ENCODE results near the gene MEP1B. TPM values are rescaled to one million over a fixed set of nuclear protein-coding genes. Genes with fewer than 3 reads are reported as not detected.
"Not testable (repeated sequence)": the region's sequence is repeated elsewhere in the genome, so short reads cannot be mapped to it uniquely, and the experiment has no call there.

Gene MEP1B
- total RNA-seq, 1 donor from 2014 or later = not detected

DNA sequence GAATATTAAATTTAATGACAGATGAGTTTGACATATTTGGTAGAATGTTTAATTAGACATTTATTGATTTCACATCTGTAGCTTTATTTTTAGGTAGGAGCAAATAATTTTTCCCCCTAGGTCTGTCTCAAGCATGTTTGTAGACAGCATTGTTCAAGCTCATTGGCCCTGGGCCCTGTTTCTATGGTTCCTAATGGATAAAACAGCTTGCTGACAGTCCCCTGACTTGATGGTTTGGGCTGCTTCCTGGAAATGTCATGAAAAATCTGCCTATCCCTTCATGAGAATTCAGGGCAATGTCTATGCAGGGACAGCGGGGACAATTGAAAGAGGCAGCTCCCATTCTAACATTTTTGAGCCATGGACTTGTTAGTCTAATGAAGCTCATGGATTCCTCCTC, 14.6 kb upstream of the MEP1B start:
- TF ChIP-seq, protein P1, sequence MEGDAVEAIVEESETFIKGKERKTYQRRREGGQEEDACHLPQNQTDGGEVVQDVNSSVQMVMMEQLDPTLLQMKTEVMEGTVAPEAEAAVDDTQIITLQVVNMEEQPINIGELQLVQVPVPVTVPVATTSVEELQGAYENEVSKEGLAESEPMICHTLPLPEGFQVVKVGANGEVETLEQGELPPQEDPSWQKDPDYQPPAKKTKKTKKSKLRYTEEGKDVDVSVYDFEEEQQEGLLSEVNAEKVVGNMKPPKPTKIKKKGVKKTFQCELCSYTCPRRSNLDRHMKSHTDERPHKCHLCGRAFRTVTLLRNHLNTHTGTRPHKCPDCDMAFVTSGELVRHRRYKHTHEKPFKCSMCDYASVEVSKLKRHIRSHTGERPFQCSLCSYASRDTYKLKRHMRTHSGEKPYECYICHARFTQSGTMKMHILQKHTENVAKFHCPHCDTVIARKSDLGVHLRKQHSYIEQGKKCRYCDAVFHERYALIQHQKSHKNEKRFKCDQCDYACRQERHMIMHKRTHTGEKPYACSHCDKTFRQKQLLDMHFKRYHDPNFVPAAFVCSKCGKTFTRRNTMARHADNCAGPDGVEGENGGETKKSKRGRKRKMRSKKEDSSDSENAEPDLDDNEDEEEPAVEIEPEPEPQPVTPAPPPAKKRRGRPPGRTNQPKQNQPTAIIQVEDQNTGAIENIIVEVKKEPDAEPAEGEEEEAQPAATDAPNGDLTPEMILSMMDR (IDR thresholded peaks at IDR 0.05) = no peak
- no peaks in the 10 kb centered on the region for H3K9me3 ChIP-seq
- H3K36me3 ChIP-seq = no peaks in the 10 kb centered on the region
- DNase-seq (ENCODE audit: low spot score in 2 of 2) = no peak
- H3K4me1 ChIP-seq = no peaks in the 10 kb centered on the region
- no peak overlapping the region for H3K4me3 ChIP-seq
- no peaks in the 10 kb centered on the region for H3K27me3 ChIP-seq
- no peak overlapping the region for H3K27ac ChIP-seq
- intact Hi-C loops (cut with DNase I) = no loop called here

DNA sequence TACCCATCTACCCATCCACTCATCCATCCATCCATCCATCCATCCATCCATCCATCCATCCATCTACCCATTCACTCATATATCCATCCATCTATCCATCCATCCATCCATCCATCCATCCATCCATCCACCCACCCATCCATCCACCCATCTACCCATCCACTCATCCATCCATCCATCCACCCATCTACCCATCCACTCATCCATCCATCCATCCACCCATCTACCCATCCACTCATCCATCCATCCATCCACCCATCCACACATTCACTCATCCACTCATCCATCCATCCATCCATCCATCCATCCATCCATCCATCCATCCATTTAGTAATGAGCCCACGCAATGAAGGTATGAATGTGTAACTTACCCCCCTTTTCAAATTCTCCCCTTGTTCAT, 13.1 kb upstream of the MEP1B start:
- H3K9me3 ChIP-seq; DNase-seq (ENCODE audit: low spot score in 2 of 2); H3K27me3 ChIP-seq; intact Hi-C loops (cut with DNase I); H3K36me3 ChIP-seq; H3K4me1 ChIP-seq; H3K4me3 ChIP-seq; H3K27ac ChIP-seq: not testable (repeated sequence)

DNA sequence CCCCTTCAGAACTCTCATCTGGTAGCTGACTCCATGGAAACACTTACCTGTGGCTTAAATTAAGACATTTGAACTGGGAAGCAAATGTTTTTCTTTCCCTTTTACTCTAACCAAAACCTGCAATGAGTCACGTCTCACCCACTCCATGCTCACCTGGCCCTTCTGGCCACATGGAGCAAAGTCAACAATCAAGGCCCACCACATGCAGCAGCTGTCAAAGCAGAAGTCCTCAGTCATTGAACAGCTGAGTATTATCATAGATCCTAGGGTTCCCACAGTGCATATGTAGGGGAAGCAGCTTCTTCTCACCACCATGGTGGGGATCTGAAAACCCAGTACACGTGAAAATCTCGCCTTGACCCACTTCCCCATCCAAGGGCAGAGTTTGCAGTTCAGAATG, 12.3 kb upstream of the MEP1B start:
- TF ChIP-seq, protein P1 (IDR thresholded peaks at IDR 0.05) = no peak
- no peak for DNase-seq (ENCODE audit: low spot score in 2 of 2)
- H3K4me3 ChIP-seq = no peak overlapping the region
- no peaks in the 10 kb centered on the region for H3K9me3 ChIP-seq
- no peak overlapping the region for H3K27ac ChIP-seq
- no peaks in the 10 kb centered on the region for H3K36me3 ChIP-seq
- no peaks in the 10 kb centered on the region for H3K27me3 ChIP-seq
- intact Hi-C loops (cut with DNase I) = no loop called here
- no peaks in the 10 kb centered on the region for H3K4me1 ChIP-seq

DNA sequence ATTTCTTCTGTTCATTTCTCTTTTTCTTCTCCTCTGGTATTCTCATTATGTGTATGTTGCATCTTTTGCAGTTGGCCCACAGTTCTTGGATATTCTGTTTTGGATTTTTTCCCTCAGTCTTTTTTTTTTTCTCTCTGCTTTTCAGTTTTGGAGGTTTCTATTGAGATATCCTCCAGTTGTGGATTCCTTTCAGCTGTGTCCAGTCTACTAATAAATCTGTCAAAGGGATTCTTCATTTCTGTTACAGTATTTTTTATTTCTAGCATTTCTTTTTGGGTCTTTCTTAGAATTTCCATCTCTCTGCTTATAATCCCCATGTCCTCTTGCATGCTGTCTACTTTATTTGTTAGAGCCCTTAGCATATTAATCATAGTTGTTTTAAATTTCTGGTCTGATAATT, 6.3 kb upstream of the MEP1B start:
- Histone ChIP-seq H3K9me3 (peaks cover 0 to 3% of the 10 kb centered on the region in 2 donors), H3K27ac (no peak overlapping the region), H3K36me3 (no peaks in the 10 kb centered on the region), H3K27me3 (no peaks in the 10 kb centered on the region), H3K4me3 (no peak overlapping the region), H3K4me1 (no peaks in the 10 kb centered on the region)
- TF ChIP-seq, protein P1 (IDR thresholded peaks at IDR 0.05) = no peak
- intact Hi-C loops (cut with DNase I) = no loop called here
- DNase-seq (ENCODE audit: low spot score in 2 of 2) = no peak

DNA sequence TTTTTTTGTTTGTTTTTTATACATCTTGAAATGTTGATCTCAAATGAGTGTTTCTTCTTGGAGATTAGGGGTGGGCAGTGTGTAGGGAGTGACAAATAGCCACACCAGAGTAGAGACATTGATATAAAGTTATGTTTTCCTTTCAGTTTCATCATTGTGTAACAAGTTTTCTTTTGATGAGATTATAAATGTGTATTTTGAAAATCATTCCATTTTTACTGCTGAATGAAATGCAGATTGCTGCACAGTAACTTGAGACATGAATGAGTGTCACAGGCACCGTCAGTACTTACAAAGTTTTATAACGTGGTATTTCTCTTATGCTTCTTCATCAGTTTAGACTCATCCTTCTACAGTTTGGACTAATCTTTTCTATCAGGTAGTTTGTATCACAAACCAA, 370 bp downstream of the MEP1B start:
- no peaks in the 10 kb centered on the region for H3K27me3 ChIP-seq
- no peaks in the 10 kb centered on the region for H3K36me3 ChIP-seq
- no peak overlapping the region for H3K4me3 ChIP-seq
- no peaks in the 10 kb centered on the region for H3K4me1 ChIP-seq
- H3K9me3 ChIP-seq = no peaks in the 10 kb centered on the region
- no peak for DNase-seq (ENCODE audit: low spot score in 2 of 2)
- intact Hi-C loops (cut with DNase I) = no loop called here
- TF ChIP-seq, protein P1 (IDR thresholded peaks at IDR 0.05) = no peak
- no peak overlapping the region for H3K27ac ChIP-seq

DNA sequence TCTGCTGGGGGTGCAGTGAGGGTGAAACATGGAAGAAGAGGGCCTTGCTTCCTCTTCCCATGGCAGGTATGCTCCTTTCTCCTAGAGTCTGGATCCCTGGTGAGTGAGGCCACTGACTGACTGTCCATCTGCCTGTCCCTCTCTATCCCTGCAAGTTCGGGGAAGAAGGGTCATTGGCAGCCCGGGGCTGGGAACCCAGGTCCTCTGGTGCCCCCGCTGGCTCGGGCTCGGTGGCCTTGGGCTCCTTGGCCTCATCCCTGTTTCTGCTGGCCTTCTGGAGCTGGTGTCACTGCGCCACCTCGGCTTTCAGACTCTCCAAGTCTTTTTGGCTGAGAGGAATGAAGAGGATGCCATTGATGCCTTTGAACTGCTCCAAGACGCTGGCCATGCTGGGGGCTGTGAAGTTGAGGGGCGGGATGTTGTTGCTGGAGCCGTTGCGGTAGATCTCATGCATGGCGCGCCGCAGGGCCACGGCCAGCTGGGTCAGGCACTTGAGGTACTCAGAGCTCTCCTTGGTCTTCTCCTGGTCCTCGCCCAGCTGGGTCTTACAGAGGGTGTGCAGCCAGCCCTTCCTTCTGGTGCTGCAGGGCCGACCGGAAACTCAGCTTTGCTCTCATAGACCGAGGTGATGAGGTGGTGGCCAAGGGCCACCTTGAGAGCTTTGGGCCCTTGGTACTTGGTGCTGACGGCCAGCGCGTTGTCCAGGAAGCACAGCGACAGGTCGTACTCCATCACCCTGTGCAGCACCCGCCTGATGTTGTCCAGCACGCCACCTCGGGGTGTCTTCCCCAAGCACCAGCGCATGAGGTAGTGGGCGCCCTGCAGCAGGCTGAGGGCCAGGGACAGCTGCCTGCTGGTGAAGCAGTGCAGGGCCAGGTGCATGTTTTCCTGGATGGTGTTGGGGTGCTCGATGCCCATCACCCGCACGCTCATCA, 6.3 kb downstream of the MEP1B start:
- intact Hi-C loops (cut with DNase I) = no loop called here
- H3K27me3 ChIP-seq = no peaks in the 10 kb centered on the region
- no peaks in the 10 kb centered on the region for H3K4me1 ChIP-seq
- no peaks in the 10 kb centered on the region for H3K36me3 ChIP-seq
- no peak overlapping the region for H3K4me3 ChIP-seq
- no peaks in the 10 kb centered on the region for H3K9me3 ChIP-seq
- no peak overlapping the region for H3K27ac ChIP-seq
- TF ChIP-seq, protein P1 (IDR thresholded peaks at IDR 0.05) = no peak
- no peak for DNase-seq (ENCODE audit: low spot score in 2 of 2)
